CD4-positive, alpha-beta T cell treated with Interleukin-6 for 4 hours (primary cell): ENCODE results near the gene CLCA1.

Experiments
- DNase-seq: peaks from one replicate; pipeline ENCODE4 v3.0.0-alpha.2; 2020; ENCODE audit warnings: mixed read lengths

Gene CLCA1

GRCh38 chr1:86464819-86465218, 3.9 kb upstream of the CLCA1 start:
- no peak for DNase-seq

- DNase-seq = no peak
These were observed 2.5 kb upstream of the CLCA1 start for GRCh38 chr1:86466109-86466844.

GRCh38 chr1:86466986-86467385, 1.7 kb upstream of the CLCA1 start:
- no peak for DNase-seq

- DNase-seq = no peak
These were observed 2.1 kb downstream of the CLCA1 start for GRCh38 chr1:86470859-86471258.

GRCh38 chr1:86471291-86471690, 2.6 kb downstream of the CLCA1 start:
- DNase-seq = no peak

GRCh38 chr1:86472152-86472551, 3.4 kb downstream of the CLCA1 start:
- no peak for DNase-seq

GRCh38 chr1:86472767-86473166, 4.0 kb downstream of the CLCA1 start:
- no peak for DNase-seq

- DNase-seq = no peak
These were observed 8.5 kb downstream of the CLCA1 start for GRCh38 chr1:86477256-86477655.

- DNase-seq = no peak
These were observed 9.0 kb downstream of the CLCA1 start for GRCh38 chr1:86477682-86478081.

- DNase-seq = no peak
These were observed 9.9 kb downstream of the CLCA1 start for GRCh38 chr1:86478416-86479156.

- no peak for DNase-seq
These were observed 13.2 kb downstream of the CLCA1 start for GRCh38 chr1:86481966-86482365.

GRCh38 chr1:86487131-86487810, 18.5 kb downstream of the CLCA1 start:
- no peak for DNase-seq

GRCh38 chr1:86487811-86488141, 19.0 kb downstream of the CLCA1 start:
- no peak for DNase-seq

- no peak for DNase-seq
These were observed 20.6 kb downstream of the CLCA1 start for GRCh38 chr1:86489242-86489878.

- DNase-seq = no peak
These were observed 22.6 kb downstream of the CLCA1 start for GRCh38 chr1:86491171-86491950.

GRCh38 chr1:86498281-86498680, 29.6 kb downstream of the CLCA1 start:
- DNase-seq = no peak

GRCh38 chr1:86499987-86500593, 31.4 kb downstream of the CLCA1 start:
- DNase-seq = no peak

GRCh38 chr1:86500714-86501113, 32.0 kb downstream of the CLCA1 start:
- no peak for DNase-seq

GRCh38 chr1:86502125-86502646, 33.5 kb downstream of the CLCA1 start:
- DNase-seq = peak; percentile 45

GRCh38 chr1:86502721-86503405, 34.1 kb downstream of the CLCA1 start:
- peak; percentile 53 for DNase-seq

- no peak for DNase-seq
These were observed 34.8 kb downstream of the CLCA1 start for GRCh38 chr1:86503406-86504136.
